NCI-H2227 (cell line): ENCODE results near the gene PDE4D.
A peak's percentile ranks its signal among the peaks of the same experiment; 100 is the strongest.

Experiments used
- DNase-seq: peaks from one replicate; lab custom pipeline; 2025; ENCODE audit not compliant: unreplicated experiment; lab: John Stamatoyannopoulos, UW

The PDE4D gene

GRCh38 chr5:59037041-59037440, 856.5 kb downstream of the PDE4D start:
- DNase-seq: no peak

DNA sequence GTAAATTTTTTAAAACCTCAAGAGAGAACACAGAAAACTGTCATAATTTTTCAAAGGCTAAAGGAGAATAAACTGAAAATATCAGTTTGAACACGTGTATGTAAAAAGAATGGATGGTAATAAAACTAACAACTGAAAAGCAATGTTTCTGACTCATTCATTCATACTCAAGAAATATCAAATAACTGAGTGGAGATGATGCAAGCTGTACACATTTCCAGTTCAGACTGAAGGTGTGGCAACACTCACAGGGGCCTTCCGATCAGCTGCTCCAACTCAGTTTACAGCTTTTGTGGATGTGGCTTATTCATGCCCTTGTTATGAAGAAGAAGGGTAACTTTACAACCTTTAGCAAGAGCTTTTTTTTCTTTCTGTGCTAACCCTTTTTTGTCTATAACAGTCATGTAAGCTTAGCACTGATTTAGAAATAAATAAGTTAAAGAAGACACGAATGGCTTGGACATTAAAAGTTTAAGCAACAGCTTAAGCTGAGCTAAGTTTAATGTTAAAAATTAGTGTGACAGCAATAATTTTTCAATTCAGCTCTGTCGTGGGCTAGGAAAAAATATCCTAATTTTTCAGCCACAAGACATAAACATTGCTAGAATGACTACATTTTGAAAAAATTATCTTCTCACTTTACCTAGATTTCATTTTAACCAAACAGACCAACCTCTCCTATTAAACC, 857.1 kb downstream of the PDE4D start:
- no peak for DNase-seq

DNA sequence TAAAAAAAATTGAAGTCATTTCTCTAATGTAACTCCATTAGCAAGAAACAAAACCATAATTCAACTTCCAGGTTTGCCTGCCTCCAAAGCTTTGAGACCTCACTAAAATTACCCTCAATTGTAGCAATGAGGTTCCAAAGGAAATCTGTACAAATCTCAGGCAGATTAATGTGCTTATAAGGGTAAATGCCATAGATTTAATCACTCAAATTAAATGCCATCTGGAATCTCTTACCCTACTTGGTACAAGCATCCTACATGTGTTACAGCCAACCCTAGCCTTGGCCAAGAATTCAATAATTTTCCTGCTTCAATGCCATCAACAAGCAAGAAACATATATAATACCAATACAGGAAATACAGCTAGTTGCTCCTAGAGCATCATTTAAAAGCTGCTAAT, 857.8 kb downstream of the PDE4D start:
- no peak for DNase-seq

- DNase-seq: peak; percentile 34
Measured at GRCh38 chr5:59034498-59035186, 858.9 kb downstream of the PDE4D start.

- no peak for DNase-seq
Measured at GRCh38 chr5:59027145-59027907, 866.2 kb downstream of the PDE4D start.

DNA sequence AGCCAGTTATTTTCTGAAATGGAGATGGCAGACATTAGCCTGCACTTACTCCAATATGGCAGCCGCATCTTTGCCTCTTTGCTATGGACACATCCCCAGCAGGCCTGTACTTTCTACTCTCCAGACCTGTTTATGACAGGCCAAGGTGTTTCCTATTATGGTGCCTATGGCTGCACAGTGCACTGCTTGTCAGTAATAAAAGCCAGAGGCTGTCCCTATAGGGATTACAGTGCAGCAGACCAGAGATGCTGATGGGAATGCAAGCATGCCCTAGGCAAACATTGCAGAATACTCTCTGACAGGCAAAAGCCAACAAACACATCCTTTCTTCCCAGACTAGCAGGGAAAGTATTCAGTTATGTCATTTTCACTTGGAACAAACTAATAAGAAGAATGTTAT, 867.8 kb downstream of the PDE4D start:
- no peak for DNase-seq

- no peak for DNase-seq
Measured at GRCh38 chr5:59021837-59022514, 871.5 kb downstream of the PDE4D start.

DNA sequence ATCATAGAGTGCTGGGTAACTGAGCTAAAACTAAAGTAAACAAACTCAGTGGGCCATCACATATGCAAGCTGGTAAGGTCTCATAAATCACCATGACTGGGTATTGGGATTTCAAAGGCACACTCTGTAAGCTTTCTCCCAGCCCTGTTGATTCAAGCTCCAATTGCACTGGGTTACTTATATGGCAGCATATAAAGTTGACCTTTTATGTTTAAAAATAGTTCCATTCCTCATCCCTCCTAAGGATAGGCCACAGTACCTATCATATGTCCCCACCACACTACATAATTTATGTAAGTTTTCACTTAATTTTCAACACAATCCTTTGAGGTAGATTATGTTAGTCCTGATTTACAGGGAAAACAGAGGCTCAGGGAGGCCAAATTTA, 872.2 kb downstream of the PDE4D start:
- DNase-seq: peak; percentile 28

- peak; percentile 23 for DNase-seq
Measured at GRCh38 chr5:59020611-59021285, 872.8 kb downstream of the PDE4D start.

- DNase-seq: no peak
Measured at GRCh38 chr5:59019078-59019477, 874.4 kb downstream of the PDE4D start.

GRCh38 chr5:59016925-59017324, 876.6 kb downstream of the PDE4D start:
- no peak for DNase-seq

GRCh38 chr5:59008816-59009473, 884.6 kb downstream of the PDE4D start:
- no peak for DNase-seq

- peak; percentile 35 for DNase-seq
Measured at GRCh38 chr5:59007460-59008063, 886.0 kb downstream of the PDE4D start.

- DNase-seq: no peak
Measured at GRCh38 chr5:59005934-59006701, 887.4 kb downstream of the PDE4D start.

- no peak for DNase-seq
Measured at GRCh38 chr5:59003641-59004040, 889.9 kb downstream of the PDE4D start.

- no peak for DNase-seq
Measured at GRCh38 chr5:59003124-59003523, 890.4 kb downstream of the PDE4D start.

GRCh38 chr5:59002162-59002825, 891.2 kb downstream of the PDE4D start:
- DNase-seq: no peak

- no peak for DNase-seq
Measured at GRCh38 chr5:59001716-59002115, 891.8 kb downstream of the PDE4D start.

- DNase-seq: no peak
Measured at GRCh38 chr5:59001154-59001553, 892.4 kb downstream of the PDE4D start.
